ENCODE measurements around the gene NOXO1.
"Not testable (repeated sequence)": the region's sequence is repeated elsewhere in the genome, so short reads cannot be mapped to it uniquely, and the experiment has no call there.

Gene NOXO1

DNA sequence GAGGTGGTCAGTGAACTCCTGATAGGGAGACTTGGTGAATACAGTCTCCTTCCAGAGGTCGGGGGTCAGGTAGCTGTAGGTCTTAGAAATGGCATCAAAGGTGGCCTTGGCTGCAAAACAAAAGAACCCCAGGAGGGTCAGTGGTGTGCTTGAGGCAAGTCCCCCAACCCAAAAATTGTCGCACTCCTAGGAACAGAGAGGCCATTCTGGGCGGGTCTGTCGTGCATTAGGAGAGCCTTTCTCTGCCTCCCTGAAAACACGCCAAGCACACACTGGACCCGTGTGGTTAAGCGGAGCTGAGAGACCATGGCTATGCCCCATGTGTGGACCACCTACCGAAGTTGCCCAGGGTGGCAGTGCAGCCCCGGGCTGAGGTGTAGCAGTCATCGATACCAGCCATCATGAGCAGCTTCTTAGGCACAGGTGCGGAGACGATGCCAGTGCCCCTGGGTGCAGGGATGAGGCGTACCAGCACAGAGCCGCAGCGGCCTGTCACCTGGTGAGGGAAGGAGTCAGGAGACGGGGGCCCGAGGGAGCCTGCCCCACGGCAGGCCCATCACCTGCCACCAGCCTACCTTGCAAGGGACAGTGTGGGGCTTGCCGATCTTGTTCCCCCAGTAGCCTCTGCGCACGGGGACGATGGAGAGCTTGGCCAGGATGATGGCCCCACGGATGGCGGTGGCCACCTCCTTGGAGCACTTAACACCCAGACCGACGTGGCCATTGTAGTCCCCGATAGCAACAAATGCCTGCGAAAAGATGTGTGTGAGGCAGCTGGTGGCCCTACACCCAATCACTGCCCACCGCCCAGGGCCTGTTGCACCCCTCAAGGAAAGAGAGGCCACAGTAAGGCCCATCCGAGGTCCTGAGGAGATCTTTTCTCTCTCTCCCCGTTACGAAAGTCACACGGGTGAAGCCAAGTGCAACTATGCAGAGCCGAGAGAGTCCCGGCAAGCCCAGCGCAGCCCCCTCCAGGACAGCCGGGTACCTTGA is 18.8 kb downstream of the NOXO1 start:
- not testable (repeated sequence) for DNase-seq (ENCODE audit: low read depth in 2 of 2)

- no peak for DNase-seq (ENCODE audit: low read depth in 2 of 2)
These were observed 19.6 kb downstream of the NOXO1 start for GRCh38 chr16:1961651-1962067.

GRCh38 chr16:1960665-1961630 is 20.3 kb downstream of the NOXO1 start:
- no peak for DNase-seq (ENCODE audit: low read depth in 2 of 2)

GRCh38 chr16:1959269-1960039 is 21.8 kb downstream of the NOXO1 start, which contains the start of gene NDUFB10:
Gene NDUFB10 (plus strand): TSS chr16:1959538. CDS start chr16:1959625, 87 bp downstream.
- peak; percentile 73 to 89 for DNase-seq (ENCODE audit: low read depth in 2 of 2)

- DNase-seq (ENCODE audit: low read depth in 2 of 2): no peak
These were observed 22.5 kb downstream of the NOXO1 start for GRCh38 chr16:1958715-1959268.

- not testable (repeated sequence) for DNase-seq (ENCODE audit: low read depth in 2 of 2)
These were observed 23.2 kb downstream of the NOXO1 start for GRCh38 chr16:1958143-1958491.

DNA sequence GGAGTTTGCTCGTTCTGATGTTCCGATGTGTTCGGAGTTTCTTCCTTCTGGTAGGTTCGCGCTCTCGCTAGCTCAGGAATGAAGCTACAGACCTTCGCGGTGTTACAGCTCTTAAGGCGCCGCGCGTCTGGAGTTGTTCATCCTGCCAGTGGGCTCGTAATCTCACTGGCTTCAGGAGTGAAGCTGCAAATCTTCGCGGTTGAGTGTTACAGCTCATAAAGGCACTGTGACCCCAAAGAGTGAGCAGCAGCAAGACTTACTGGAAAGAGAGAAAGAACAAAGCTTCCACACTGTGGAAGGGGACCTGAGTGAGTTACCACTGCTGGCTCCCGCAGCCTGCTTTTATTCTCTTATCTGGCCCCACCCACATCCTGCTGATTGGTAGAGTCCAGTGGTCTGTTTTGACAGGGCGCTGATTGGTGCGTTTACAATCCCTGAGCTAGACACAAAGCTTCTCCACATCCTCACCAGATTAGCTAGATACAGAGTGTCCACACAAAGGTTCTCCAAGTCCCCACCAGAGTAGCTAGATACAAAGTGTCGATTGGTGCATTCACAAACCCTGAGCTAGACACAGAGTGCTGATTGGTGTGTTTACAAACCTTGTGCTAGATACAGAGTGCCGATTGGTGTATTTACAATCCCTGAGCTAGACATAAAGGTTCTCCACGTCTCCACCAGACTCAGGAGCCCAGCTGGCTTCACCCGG is 23.7 kb downstream of the NOXO1 start:
- not testable (repeated sequence) for DNase-seq (ENCODE audit: low read depth in 2 of 2)

DNA sequence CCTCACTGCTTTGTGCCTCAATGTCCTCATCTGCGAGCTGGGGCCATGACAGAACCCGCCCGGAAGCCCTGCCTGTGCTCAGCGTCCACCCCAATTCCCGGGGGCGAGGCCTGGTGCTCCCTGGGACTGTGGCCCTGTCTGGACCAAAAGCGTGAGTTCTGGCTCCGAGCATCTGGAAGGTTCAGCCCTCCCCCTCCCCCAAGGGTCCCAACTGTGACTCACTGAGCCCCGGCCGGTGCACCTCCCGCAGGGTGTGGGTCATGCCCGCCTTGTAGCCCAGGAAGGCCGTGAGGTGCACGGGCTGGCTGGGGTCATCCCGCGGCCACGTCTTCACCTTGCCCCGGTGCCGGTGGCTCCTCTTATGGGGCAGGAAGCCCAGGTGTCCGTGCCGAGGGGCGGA is 27.5 kb downstream of the NOXO1 start:
- no peak for DNase-seq (ENCODE audit: low read depth in 2 of 2)

DNA sequence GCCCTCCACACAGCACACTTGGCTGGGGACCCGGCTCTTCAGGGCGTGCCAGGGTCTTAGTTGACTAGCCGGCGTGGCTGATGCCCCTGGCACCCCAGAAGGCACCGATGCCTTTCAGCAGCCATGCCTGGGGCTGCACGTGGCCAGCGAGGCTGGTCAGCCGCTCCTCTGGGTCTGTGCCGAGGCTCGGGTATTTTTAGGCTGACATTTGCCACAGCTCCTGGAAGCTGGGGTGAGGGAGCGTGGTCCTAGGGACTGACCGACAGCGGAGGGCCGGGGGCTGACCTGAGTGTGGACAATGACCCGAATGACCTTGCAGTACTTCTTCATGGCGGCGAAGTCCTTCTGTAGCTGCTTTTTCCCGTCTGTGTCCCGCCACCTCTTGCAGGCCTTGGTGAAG is 30.7 kb downstream of the NOXO1 start:
- no peak for DNase-seq (ENCODE audit: low read depth in 2 of 2)

DNA sequence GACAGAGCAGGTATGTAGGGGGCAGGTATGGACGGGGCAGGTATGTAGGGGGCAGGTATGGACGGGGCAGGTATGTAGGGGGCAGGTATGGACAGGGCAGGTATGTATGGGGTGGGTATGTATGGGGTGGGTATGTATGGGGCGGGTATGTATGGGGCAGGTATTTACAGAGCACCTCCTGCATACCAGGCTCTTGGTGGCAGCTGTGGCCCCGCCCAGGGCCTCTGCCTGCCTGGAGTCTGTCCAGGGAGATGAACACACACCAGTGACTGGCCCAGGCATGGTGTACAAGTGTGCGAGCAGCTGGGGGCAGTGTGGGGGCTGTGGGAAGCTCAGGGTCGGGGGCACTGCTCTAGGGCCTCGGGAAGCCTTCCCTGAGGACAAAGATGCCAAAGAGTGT is 31.2 kb downstream of the NOXO1 start:
- DNase-seq (ENCODE audit: low read depth in 2 of 2): no peak

DNA sequence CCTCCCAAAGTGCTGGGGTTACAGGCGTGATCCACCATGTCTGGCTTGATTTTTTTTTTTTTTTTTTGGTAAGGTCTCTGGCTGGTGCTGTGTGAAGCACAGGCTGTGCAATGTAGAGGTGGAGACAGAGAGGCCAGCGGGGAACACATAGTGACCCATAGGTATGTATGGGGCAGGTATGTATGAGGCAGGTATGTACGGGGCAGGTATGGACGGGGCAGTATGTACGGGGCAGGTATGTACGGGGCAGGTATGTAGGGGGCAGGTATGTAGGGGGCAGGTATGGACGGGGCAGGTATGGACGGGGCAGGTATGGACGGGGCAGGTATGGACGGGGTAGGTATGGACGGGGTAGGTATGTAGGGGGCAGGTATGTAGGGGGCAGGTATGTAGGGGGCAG is 31.8 kb downstream of the NOXO1 start:
- no peak for DNase-seq (ENCODE audit: low read depth in 2 of 2)

DNA sequence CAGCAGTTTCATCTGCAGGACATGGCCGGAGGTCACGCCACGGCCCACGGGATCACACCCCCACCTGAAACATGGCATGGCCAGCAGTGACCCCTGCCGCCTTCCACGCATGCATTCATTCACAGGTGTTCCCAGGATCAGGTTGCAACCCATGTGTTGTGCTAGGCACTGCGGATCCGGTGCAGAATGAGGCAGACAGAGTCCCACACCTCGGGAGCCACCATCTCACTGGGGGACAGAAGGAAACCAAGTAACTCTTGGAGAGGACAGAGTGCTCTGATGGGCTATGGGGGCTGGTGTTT is 33.9 kb downstream of the NOXO1 start:
- DNase-seq (ENCODE audit: low read depth in 2 of 2): no peak

GRCh38 chr16:1946495-1947368 is 34.5 kb downstream of the NOXO1 start:
- no peak for DNase-seq (ENCODE audit: low read depth in 2 of 2)

DNA sequence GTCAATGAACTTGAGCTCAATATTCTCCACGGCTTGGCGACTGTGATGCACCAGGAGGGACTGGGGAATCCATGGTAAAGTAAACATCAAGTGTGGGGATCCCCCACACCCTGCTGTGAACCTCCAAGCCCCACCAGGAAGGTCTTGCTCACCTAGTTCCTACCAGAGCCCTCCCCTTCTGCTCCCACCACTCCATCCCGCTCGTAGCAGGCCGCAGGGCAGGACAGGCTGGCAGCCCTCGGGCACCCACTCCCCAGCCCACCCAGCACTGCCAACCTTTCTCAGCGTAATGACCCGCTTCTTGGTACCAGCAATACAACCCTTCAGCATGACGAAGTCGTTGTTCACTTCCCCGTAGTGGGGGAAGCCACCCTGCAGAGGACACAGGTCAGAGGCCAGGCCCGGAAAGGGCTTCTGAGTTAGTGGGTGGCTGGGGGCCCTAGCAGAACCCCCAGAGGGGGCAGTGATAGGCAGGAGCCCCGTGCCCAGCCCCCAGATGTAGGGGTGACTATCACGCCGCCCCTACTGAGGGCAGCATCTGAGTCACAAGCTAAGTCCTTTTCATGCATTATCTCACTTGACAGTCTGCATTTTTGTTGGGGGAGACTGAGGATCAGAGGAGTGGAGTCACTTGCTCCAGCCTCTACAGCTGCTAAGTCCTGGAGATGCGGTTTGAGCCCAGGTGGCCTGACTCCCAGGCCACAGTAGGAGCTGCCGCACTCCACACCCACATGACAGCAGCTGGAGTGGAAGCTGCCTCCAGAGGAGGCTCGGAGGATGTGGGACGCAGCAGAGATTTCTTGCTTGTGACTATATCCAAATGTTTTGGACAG is 35.5 kb downstream of the NOXO1 start:
- DNase-seq (ENCODE audit: low read depth in 2 of 2): no peak

- no peak for DNase-seq (ENCODE audit: low read depth in 2 of 2)
These were observed 36.6 kb downstream of the NOXO1 start for GRCh38 chr16:1944612-1945199.

DNA sequence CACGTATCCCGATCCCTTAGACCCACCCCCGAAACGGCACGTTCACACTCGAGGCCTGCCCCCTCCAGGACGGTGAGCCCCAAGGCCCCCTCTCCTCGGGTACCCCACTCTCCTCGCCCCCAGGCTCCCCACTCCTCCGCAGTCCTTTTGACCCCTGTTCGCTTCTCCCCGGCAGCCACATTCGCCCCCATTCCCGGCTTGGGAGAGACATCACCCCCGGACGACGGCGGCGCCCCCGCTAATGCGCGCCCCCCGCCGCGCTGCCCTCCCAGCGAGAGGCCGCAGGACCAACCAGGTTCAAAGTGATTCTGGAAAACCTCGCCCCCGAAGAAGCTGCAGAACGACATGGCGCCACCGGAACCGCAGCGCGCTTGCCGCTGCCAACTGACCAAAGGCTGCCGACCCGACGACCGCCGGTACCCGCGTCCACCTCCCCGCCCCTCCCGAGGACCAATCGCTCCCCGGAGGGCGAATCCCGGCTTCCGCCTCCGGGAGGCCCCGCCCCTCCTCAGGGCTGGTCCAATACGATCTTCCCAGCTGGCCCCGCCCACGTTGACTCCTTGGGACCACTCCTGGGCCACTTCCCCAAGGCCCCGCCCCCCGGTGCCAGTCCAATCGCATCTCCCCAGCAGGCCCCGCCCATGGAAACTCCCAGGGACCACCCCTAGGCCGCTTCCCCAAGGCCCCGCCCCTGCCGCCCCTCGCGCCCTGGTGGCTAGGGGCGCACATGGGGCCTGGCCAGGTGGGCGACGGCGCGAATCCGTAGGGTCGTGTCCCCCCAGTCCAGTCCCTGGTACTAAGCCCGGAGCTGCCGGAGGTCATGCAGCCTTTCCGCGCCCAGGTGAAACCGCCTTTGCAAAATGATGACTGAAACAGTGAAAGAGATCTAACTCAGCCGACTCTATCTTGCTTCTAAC is 38.2 kb downstream of the NOXO1 start, which contains the start of gene MSRB1:
TSS of gene MSRB1 (minus strand) at position 390 of the 917 bp plus-strand sequence. CDS start at position 347, 43 bp downstream.
- DNase-seq (ENCODE audit: low read depth in 2 of 2): peak; percentile 97 to 99
